ENCODE data around the gene MAPK8IP2. TPM values are rescaled to one million over a fixed set of nuclear protein-coding genes. Genes with fewer than 3 reads are reported as not detected.

Gene MAPK8IP2
- total and polyA plus RNA-seq, 2 of the 4 experiments (the other 2 are of a cell fraction) = under 0.01 to 0.14 TPM

DNA sequence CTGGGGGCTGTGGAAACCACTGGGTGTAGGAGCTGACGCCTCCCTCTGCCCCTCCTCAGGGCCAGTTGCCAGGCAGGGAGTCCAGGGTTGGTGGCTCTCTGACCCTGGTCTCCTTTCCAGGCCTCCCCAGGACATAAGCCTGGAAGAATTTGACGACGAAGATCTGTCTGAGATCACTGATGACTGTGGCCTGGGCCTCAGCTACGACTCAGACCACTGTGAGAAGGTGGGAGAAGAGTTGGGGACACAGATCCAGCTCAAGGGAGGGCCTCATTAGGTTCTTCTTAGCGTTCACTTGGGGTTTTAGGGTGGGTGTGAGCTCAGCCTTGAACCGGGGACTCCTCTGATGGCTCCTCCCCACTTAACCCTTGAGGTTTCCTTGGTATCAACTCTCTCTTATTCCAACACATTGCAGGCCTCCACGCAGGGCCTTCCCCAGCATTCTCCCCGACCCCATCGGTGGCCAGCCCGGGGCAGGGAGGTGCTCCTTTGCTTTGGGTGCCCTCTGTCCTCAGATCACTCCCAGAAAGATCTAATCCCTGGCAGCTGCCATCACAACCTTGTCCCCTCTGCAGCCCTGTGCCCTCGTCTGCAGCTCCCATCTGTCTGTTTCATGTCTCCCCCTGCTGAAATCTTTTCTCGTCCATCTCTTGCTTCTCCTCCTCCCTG lies 1.2 kb downstream of the MAPK8IP2 start:
- Histone ChIP-seq H4K8ac (ENCODE audit: low read depth in 2 of 2, low read length in 2 of 2) (no peak overlapping the region), H3K4me2 (ENCODE audit: low read depth, low read length) (no peak overlapping the region), H3K18ac (ENCODE audit: low read depth, low read length) (no peak overlapping the region), H4K91ac (ENCODE audit: insufficient read depth, low read depth, low read length) (no peak overlapping the region), H3K27me3 (ENCODE audit: control insufficient read depth, insufficient read depth, low read length) (peaks cover 56% of the 10 kb centered on the region), H3K4me3 (ENCODE audit: insufficient read depth, low read depth, low read length) (no peak overlapping the region), H2AFZ (replicated peaks; ENCODE audit: low read length, poor library complexity) (no peak overlapping the region), H3K36me3 (ENCODE audit: control insufficient read depth, insufficient read depth, low read length) (no peaks in the 10 kb centered on the region), H2BK120ac (ENCODE audit: low read depth, low read length) (no peak overlapping the region), H3K56ac (ENCODE audit: extremely low read depth, insufficient read depth, low read length) (no peak overlapping the region), H3K23ac (ENCODE audit: low read depth, low read length) (no peak overlapping the region), H3K14ac (replicated peaks; ENCODE audit: low read depth, low read length) (no peak overlapping the region), H3K4ac (ENCODE audit: low read depth, low read length) (no peak overlapping the region), H3K27ac (ENCODE audit: insufficient read depth, low read length) (no peak overlapping the region), H2BK20ac (ENCODE audit: low read depth, low read length) (no peak overlapping the region), H2AK5ac (ENCODE audit: low read depth, low read length) (no peak overlapping the region), H2BK15ac (ENCODE audit: low read depth, low read length) (no peak overlapping the region), H3K9me3 (ENCODE audit: control insufficient read depth, insufficient read depth, low read length) (0 out of 2 replicates have a peak, but pooled peaks cover 2% of the 10 kb centered on the region), H3K9me1 (ENCODE audit: insufficient read depth, low read length) (0 out of 2 replicates have a peak, but pooled peaks cover 6% of the 10 kb centered on the region), H2AK9ac (replicated peaks; ENCODE audit: low read depth, low read length, poor library complexity) (no peak overlapping the region), H4K5ac (ENCODE audit: low read depth, low read length) (no peak overlapping the region), H3K9ac (ENCODE audit: low read depth, low read length) (no peak overlapping the region), H4K20me1 (ENCODE audit: insufficient read depth, low read length) (peaks cover 10% of the 10 kb centered on the region), H3K79me1 (ENCODE audit: low read depth in 1 of 2, low read length in 2 of 2) (no peaks in the 10 kb centered on the region), H2BK5ac (ENCODE audit: low read depth, low read length, poor library complexity, severe bottlenecking) (no peak overlapping the region), H3K4me1 (ENCODE audit: control insufficient read depth, insufficient read depth, low read length) (no peaks in the 10 kb centered on the region)
- in situ Hi-C loops (cut with MboI; ENCODE audit: low sequenced_read_pairs) (no loop called here), dilution Hi-C loops (cut with HindIII; ENCODE audit: low sequenced_read_pairs, unreplicated experiment) (no loop called here), intact Hi-C loops (cut with micrococcal nuclease) (no loop called here)
- no CpG with 5 or more reads among the region's 12 CpGs for WGBS, 2 experiments (ENCODE audit: extremely low coverage in 2 of 2, insufficient read length in 1 of 2)
- no peak for TF ChIP-seq RCOR1 (IDR thresholded peaks at IDR 0.05; ENCODE audit: insufficient replicate concordance, low read length)
- POLR2A ChIA-PET (ENCODE audit: unreplicated experiment) = no interaction called here
- no TSS peak for BruUV-seq (replicated peaks)
- ATAC-seq (ENCODE audit: low read depth) (no peak), DNase-seq (no peak)
- CTCF ChIA-PET = no interaction called here
